ENCODE results near the gene TGFBI. TPM values are rescaled to one million over a fixed set of nuclear protein-coding genes. Genes with fewer than 3 reads are reported as not detected.

The TGFBI gene
- 10 to 100 TPM in 1 of 2 experiments, 1 to 10 TPM in 1; 8.9 to 11.7 TPM for total RNA-seq
- 1 to 10 TPM in 1 of 3 donors, under 1 TPM in 1, not detected in 1; 0.34 to 3.2 TPM for polyA plus RNA-seq
- 0 to 0.35 (median 0) reads per million in 6 experiments for total RNA-seq

GRCh38 chr5:136028782-136029742 lies at the start of gene TGFBI:
TSS of gene TGFBI (plus strand) at chr5:136028988. CDS start at chr5:136029056, 68 bp downstream.
- peak in 1 of 2 donors; percentile 25 for ATAC-seq
- Mint-ChIP-seq H3K27me3 (peaks cover 18 to 41% (median 21%) of the 10 kb centered on the region in 5 donors), H3K36me3 (no peaks in the 10 kb centered on the region), H3K27ac (no peak within 1 kb of the TSS), H3K9me3 (no peaks in the 10 kb centered on the region), H3K4me1 (peaks cover 0 to 11% (median 0%) of the 10 kb centered on the region in 4 donors), H3K4me3 (peak within 1 kb of the TSS in 2 of 10 donors; percentile 15 to 34)
- no peak for DNase-seq
- POLR2A ChIA-PET = no interaction called here

GRCh38 chr5:135978993-135979392 lies 49.8 kb upstream of the TGFBI start:
- no peaks in the 10 kb centered on the region for H3K4me1 Mint-ChIP-seq
- peaks cover 0 to 12% (median 2%) of the 10 kb centered on the region in 9 donors for H3K9me3 Mint-ChIP-seq
- H3K4me3 Mint-ChIP-seq = no peak overlapping the region
- no peak for DNase-seq
- peaks cover 0 to 3% (median 0%) of the 10 kb centered on the region in 3 donors for H3K36me3 Mint-ChIP-seq
- no peak overlapping the region for H3K27ac Mint-ChIP-seq
- H3K27me3 Mint-ChIP-seq = peaks cover 13 to 34% (median 29%) of the 10 kb centered on the region in 5 donors
- POLR2A ChIA-PET = no interaction called here
- ATAC-seq = no peak

- Mint-ChIP-seq H3K27ac (no peak overlapping the region), H3K36me3 (peaks cover 0 to 3% (median 0%) of the 10 kb centered on the region in 3 donors), H3K4me1 (no peaks in the 10 kb centered on the region), H3K4me3 (no peak overlapping the region), H3K9me3 (peaks cover 0 to 12% (median 2%) of the 10 kb centered on the region in 9 donors), H3K27me3 (peaks cover 13 to 29% (median 25%) of the 10 kb centered on the region in 5 donors)
- DNase-seq (no peak), ATAC-seq (no peak)
- POLR2A ChIA-PET = no interaction called here
Observed at GRCh38 chr5:135979510-135979909, 49.3 kb upstream of the TGFBI start.

GRCh38 chr5:135980620-135981019 lies 48.2 kb upstream of the TGFBI start:
- ATAC-seq = no peak
- Mint-ChIP-seq H3K36me3 (peaks cover 0 to 3% (median 0%) of the 10 kb centered on the region in 3 donors), H3K27me3 (peaks cover 8 to 23% (median 14%) of the 10 kb centered on the region in 5 donors), H3K9me3 (peaks cover 0 to 12% (median 2%) of the 10 kb centered on the region in 9 donors), H3K4me1 (no peaks in the 10 kb centered on the region), H3K4me3 (no peak overlapping the region), H3K27ac (no peak overlapping the region)
- POLR2A ChIA-PET = no interaction called here
- DNase-seq = no peak

GRCh38 chr5:135985951-135986350 lies 42.8 kb upstream of the TGFBI start:
- Mint-ChIP-seq H3K36me3 (no peaks in the 10 kb centered on the region), H3K4me3 (no peak overlapping the region)

GRCh38 chr5:135986401-135986800 lies 42.4 kb upstream of the TGFBI start:
- H3K9me3 Mint-ChIP-seq = peaks cover 0 to 9% (median 0%) of the 10 kb centered on the region in 9 donors
- no peak overlapping the region for H3K4me3 Mint-ChIP-seq
- POLR2A ChIA-PET = no interaction called here
- peaks cover 5 to 44% (median 14%) of the 10 kb centered on the region in 5 donors for H3K27me3 Mint-ChIP-seq
- ATAC-seq (no peak), DNase-seq (no peak)
- H3K4me1 Mint-ChIP-seq = no peaks in the 10 kb centered on the region
- no peak overlapping the region for H3K27ac Mint-ChIP-seq
- no peaks in the 10 kb centered on the region for H3K36me3 Mint-ChIP-seq

More at GRCh38 chr5:135985951-135986350, 42.8 kb upstream of the TGFBI start:
- Mint-ChIP-seq H3K27me3 (peaks cover 4 to 40% (median 12%) of the 10 kb centered on the region in 5 donors), H3K4me1 (no peaks in the 10 kb centered on the region), H3K9me3 (peaks cover 0 to 12% (median 0%) of the 10 kb centered on the region in 9 donors), H3K27ac (no peak overlapping the region)
- DNase-seq (no peak), ATAC-seq (no peak)
- POLR2A ChIA-PET = no interaction called here

GRCh38 chr5:135986891-135987401 lies 41.8 kb upstream of the TGFBI start:
- DNase-seq (no peak), ATAC-seq (no peak)
- H3K9me3 Mint-ChIP-seq = peaks cover 0 to 5% (median 0%) of the 10 kb centered on the region in 9 donors
- no peak overlapping the region for H3K27ac Mint-ChIP-seq
- POLR2A ChIA-PET = no interaction called here
- H3K36me3 Mint-ChIP-seq = no peaks in the 10 kb centered on the region
- no peak overlapping the region for H3K4me3 Mint-ChIP-seq
- H3K4me1 Mint-ChIP-seq = no peaks in the 10 kb centered on the region
- peaks cover 6 to 45% (median 15%) of the 10 kb centered on the region in 5 donors for H3K27me3 Mint-ChIP-seq

GRCh38 chr5:135988546-135988945 lies 40.2 kb upstream of the TGFBI start:
- ATAC-seq = no peak
- Mint-ChIP-seq H3K4me3 (no peak overlapping the region), H3K9me3 (no peaks in the 10 kb centered on the region), H3K4me1 (no peaks in the 10 kb centered on the region), H3K27ac (no peak overlapping the region), H3K27me3 (peaks cover 6 to 45% (median 15%) of the 10 kb centered on the region in 5 donors), H3K36me3 (no peaks in the 10 kb centered on the region)
- POLR2A ChIA-PET = no interaction called here
- no peak for DNase-seq

- POLR2A ChIA-PET = no interaction called here
- peaks cover 6 to 45% (median 15%) of the 10 kb centered on the region in 5 donors for H3K27me3 Mint-ChIP-seq
- H3K9me3 Mint-ChIP-seq = peaks cover 0 to 2% (median 0%) of the 10 kb centered on the region in 9 donors
- H3K4me1 Mint-ChIP-seq = no peaks in the 10 kb centered on the region
- H3K36me3 Mint-ChIP-seq = no peaks in the 10 kb centered on the region
- no peak for ATAC-seq
- peak overlapping the region in 1 of 10 donors; percentile 5 for H3K27ac Mint-ChIP-seq
- no peak overlapping the region for H3K4me3 Mint-ChIP-seq
- no peak for DNase-seq
Observed at GRCh38 chr5:135989686-135990085, 39.1 kb upstream of the TGFBI start.

GRCh38 chr5:135990528-135991255 lies 38.1 kb upstream of the TGFBI start:
- ATAC-seq (no peak), DNase-seq (no peak)
- no peaks in the 10 kb centered on the region for H3K36me3 Mint-ChIP-seq
- H3K9me3 Mint-ChIP-seq = peaks cover 0 to 5% (median 0%) of the 10 kb centered on the region in 9 donors
- POLR2A ChIA-PET = no interaction called here
- no peak overlapping the region for H3K27ac Mint-ChIP-seq
- peaks cover 6 to 45% (median 15%) of the 10 kb centered on the region in 5 donors for H3K27me3 Mint-ChIP-seq
- H3K4me3 Mint-ChIP-seq = no peak overlapping the region
- H3K4me1 Mint-ChIP-seq = no peaks in the 10 kb centered on the region

GRCh38 chr5:135991429-135991828 lies 37.4 kb upstream of the TGFBI start:
- ATAC-seq = no peak
- Mint-ChIP-seq H3K27me3 (peaks cover 2 to 45% (median 9%) of the 10 kb centered on the region in 5 donors), H3K9me3 (peaks cover 0 to 5% (median 0%) of the 10 kb centered on the region in 9 donors), H3K4me1 (no peaks in the 10 kb centered on the region), H3K36me3 (no peaks in the 10 kb centered on the region), H3K4me3 (no peak overlapping the region), H3K27ac (no peak overlapping the region)
- POLR2A ChIA-PET = no interaction called here
- no peak for DNase-seq

GRCh38 chr5:135993335-135993879 lies 35.4 kb upstream of the TGFBI start:
- ATAC-seq (no peak), DNase-seq (no peak)
- Mint-ChIP-seq H3K27ac (no peak overlapping the region), H3K4me1 (no peaks in the 10 kb centered on the region), H3K4me3 (no peak overlapping the region), H3K36me3 (no peaks in the 10 kb centered on the region), H3K9me3 (peaks cover 0 to 5% (median 0%) of the 10 kb centered on the region in 9 donors), H3K27me3 (peaks cover 2 to 55% (median 11%) of the 10 kb centered on the region in 5 donors)
- POLR2A ChIA-PET = no interaction called here

Data from naive thymus-derived CD8-positive, alpha-beta T cell (primary cell).